ENCODE data around the gene NPC1. TPM values are rescaled to one million over a fixed set of nuclear protein-coding genes. Genes with fewer than 3 reads are reported as not detected.

The NPC1 gene
- total RNA-seq, 1 experiment from 2014 or later: 51.6 TPM

GRCh38 chr18:23614891-23615290 is 28.6 kb upstream of the NPC1 start:
- Histone ChIP-seq H3K9me3 (ENCODE audit: control insufficient read depth in 1 of 2, insufficient read depth in 1 of 2, low read depth in 1 of 2, low read length in 2 of 2) (no peaks in the 10 kb centered on the region), H3K36me3 (ENCODE audit: control insufficient read depth in 1 of 2, insufficient read depth in 2 of 2, low read length in 2 of 2) (no peaks in the 10 kb centered on the region), H3K4me2 (ENCODE audit: low read length) (no peak overlapping the region), H3K27ac (ENCODE audit: low read depth, low read length) (no peak overlapping the region), H4K20me1 (ENCODE audit: insufficient read depth) (no peaks in the 10 kb centered on the region), H3K9ac (ENCODE audit: low read length) (no peak overlapping the region), H2AFZ (ENCODE audit: low read depth, low read length, poor library complexity, severe bottlenecking) (no peak overlapping the region), H3K27me3 (ENCODE audit: insufficient read depth, low read length) (no peaks in the 10 kb centered on the region), H3K4me1 (ENCODE audit: control insufficient read depth in 1 of 2, insufficient read depth in 2 of 2, low read length in 2 of 2) (no peaks in the 10 kb centered on the region), H3K4me3 (replicated peaks in 1 of 2; ENCODE audit: low read depth in 1 of 2, low read length in 2 of 2) (no peak overlapping the region), H3K79me2 (ENCODE audit: insufficient read depth, low read length) (no peaks in the 10 kb centered on the region), H3K9me2 (ENCODE audit: insufficient read depth) (no peaks in the 10 kb centered on the region)
- POLR2A ChIA-PET: no interaction called here
- BruUV-seq (replicated peaks): no TSS peak
- no peak for TF ChIP-seq JUND (IDR thresholded peaks at IDR 0.05)
- TF ChIP-seq ZFX (IDR thresholded peaks at IDR 0.05): no peak
- TF ChIP-seq SRF (IDR thresholded peaks at IDR 0.05; ENCODE audit: low read depth): no peak
- TF ChIP-seq EGR1 (IDR thresholded peaks at IDR 0.05; ENCODE audit: low read depth): no peak
- TF ChIP-seq, protein P1, sequence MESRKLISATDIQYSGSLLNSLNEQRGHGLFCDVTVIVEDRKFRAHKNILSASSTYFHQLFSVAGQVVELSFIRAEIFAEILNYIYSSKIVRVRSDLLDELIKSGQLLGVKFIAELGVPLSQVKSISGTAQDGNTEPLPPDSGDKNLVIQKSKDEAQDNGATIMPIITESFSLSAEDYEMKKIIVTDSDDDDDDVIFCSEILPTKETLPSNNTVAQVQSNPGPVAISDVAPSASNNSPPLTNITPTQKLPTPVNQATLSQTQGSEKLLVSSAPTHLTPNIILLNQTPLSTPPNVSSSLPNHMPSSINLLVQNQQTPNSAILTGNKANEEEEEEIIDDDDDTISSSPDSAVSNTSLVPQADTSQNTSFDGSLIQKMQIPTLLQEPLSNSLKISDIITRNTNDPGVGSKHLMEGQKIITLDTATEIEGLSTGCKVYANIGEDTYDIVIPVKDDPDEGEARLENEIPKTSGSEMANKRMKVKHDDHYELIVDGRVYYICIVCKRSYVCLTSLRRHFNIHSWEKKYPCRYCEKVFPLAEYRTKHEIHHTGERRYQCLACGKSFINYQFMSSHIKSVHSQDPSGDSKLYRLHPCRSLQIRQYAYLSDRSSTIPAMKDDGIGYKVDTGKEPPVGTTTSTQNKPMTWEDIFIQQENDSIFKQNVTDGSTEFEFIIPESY (IDR thresholded peaks at IDR 0.05; ENCODE audit: extremely low read depth, insufficient replicate concordance, low read length): no peak
- no peak for TF ChIP-seq ELF1 (IDR thresholded peaks at IDR 0.05; ENCODE audit: borderline replicate concordance, low read depth)
- no peak for TF ChIP-seq POLR2AphosphoS5 (IDR thresholded peaks at IDR 0.05; ENCODE audit: low read depth, low read length)
- no peak for TF ChIP-seq ATF3 (IDR thresholded peaks at IDR 0.05)
- TF ChIP-seq YY1 (IDR thresholded peaks at IDR 0.05; ENCODE audit: extremely low read depth, insufficient replicate concordance, low read depth, low read length): no peak
- no peak for TF ChIP-seq CTCF (IDR thresholded peaks at IDR 0.05 in 2 of 3, conservative IDR thresholded peaks at IDR 0.05 in 1 of 3; ENCODE audit: borderline replicate concordance in 1 of 3, insufficient read depth in 1 of 3, low read depth in 2 of 3, low read length in 2 of 3)
- no peak for TF ChIP-seq EZH2 (IDR thresholded peaks at IDR 0.05)
- no peak for TF ChIP-seq FOSL1 (IDR thresholded peaks at IDR 0.05; ENCODE audit: low read depth)
- TF ChIP-seq RAD21 (IDR thresholded peaks at IDR 0.05; ENCODE audit: low read depth): no peak
- TF ChIP-seq TCF7L2 (IDR thresholded peaks at IDR 0.05; ENCODE audit: borderline replicate concordance, extremely low read depth, insufficient read depth, insufficient read length): no peak
- TF ChIP-seq EZH2phosphoT487 (IDR thresholded peaks at IDR 0.05; ENCODE audit: borderline replicate concordance): no peak
- TF ChIP-seq CEBPB (IDR thresholded peaks at IDR 0.05; ENCODE audit: low read depth): no peak
- RAD21 ChIA-PET (ENCODE audit: low non-redundant PET in 1 of 2, low total read pairs in 2 of 2, uncharacterized antibody in 2 of 2, unreplicated experiment in 2 of 2): no interaction called here
- intact Hi-C loops (cut with micrococcal nuclease): no loop called here
- CTCF ChIA-PET: interaction anchor here (1.7 to 1.8 kb wide), 2 partner anchors 7 to 88 kb away, joined by 3 to 9 read pairs; no protein-coding TSS in a partner anchor
- no peak for DNase-seq (ENCODE audit: low read depth, low spot score)
- no peak for ATAC-seq
